Thoracic aorta (tissue), 2 donors: ENCODE results near the gene GALNT16. TPM values are rescaled to one million over a fixed set of nuclear protein-coding genes. Genes with fewer than 3 reads are reported as not detected.

Source experiments
- ATAC-seq: fragments of 150-250 bp; one replicate; pipeline ENCODE4 v1.8.0; 2017; ENCODE audit warnings: low read depth; ENCODE audit not compliant: insufficient number of reproducible peaks, low FRiP score
- DNase-seq: peaks from one replicate; pipeline ENCODE4 v3.0.0-alpha.2; 2020; ENCODE audit warnings: low spot score
- H3K27ac ChIP-seq, 2 donors: fragments of 200-600 bp; sonication (generic); 1 replicate in 1 of 2; 2 replicates in 1 of 2; pipeline ENCODE4 v1.5.1; 2016; ENCODE audit warnings: mild to moderate bottlenecking in 2 of 2, moderate library complexity in 2 of 2
- H3K27me3 ChIP-seq: fragments of 200-600 bp; sonication (generic); replicated peaks from 2 replicates; pipeline ENCODE4 v1.6.0; 2016; ENCODE audit warnings: mild to moderate bottlenecking; ENCODE audit not compliant: insufficient read depth
- H3K36me3 ChIP-seq: fragments of 200-600 bp; sonication (generic); one replicate; pipeline ENCODE4 v1.5.1; 2016
- H3K4me1 ChIP-seq, 2 donors: fragments of 200-600 bp; sonication (generic); 1 replicate in 1 of 2; 2 replicates in 1 of 2; pipeline versions ENCODE4 v1.5.1 to v1.6.0; 2016; ENCODE audit warnings: low read depth in 2 of 2, mild to moderate bottlenecking in 1 of 2; ENCODE audit not compliant: control insufficient read depth in 1 of 2
- H3K4me3 ChIP-seq: fragments of 200-600 bp; sonication (generic); 2 replicates; pipeline ENCODE4 v1.5.1; 2016; ENCODE audit warnings: mild to moderate bottlenecking
- H3K9me3 ChIP-seq: fragments of 200-600 bp; sonication (generic); 2 replicates; pipeline ENCODE4 v1.5.1; 2016
- CTCF ChIP-seq: fragments of 200-600 bp; sonication (generic); IDR thresholded peaks from one replicate; pipeline ENCODE4 v1.5.1; 2019; ENCODE audit warnings: antibody characterized with exemption
- total RNA-seq, 2 donors: library from RNA; depleted of rRNA; stranded (reverse); fragments of >200 nt; gene quantifications; one replicate each; pipeline versions ENCODE4 v1.1.0 to v1.2.3, GENCODE V29; 2016

Gene GALNT16
- total RNA-seq, 2 donors from 2014 or later: 12.1 to 15.8 TPM

- DNase-seq: no peak
- peak overlapping the region; percentile 4 to 47 for H3K27ac ChIP-seq
These were observed 57.8 kb downstream of the GALNT16 start for GRCh38 chr14:69317780-69318179.

GRCh38 chr14:69318241-69318640, 58.3 kb downstream of the GALNT16 start:
- no peak overlapping the region for H3K4me3 ChIP-seq
- DNase-seq (no peak), ATAC-seq (no peak)
- H3K9me3 ChIP-seq: no peaks in the 10 kb centered on the region
- H3K4me1 ChIP-seq: peaks cover 9 to 21% of the 10 kb centered on the region in 2 donors
- H3K27ac ChIP-seq: no peak overlapping the region
- H3K36me3 ChIP-seq: no peaks in the 10 kb centered on the region
- no peaks in the 10 kb centered on the region for H3K27me3 ChIP-seq
- no peak for TF ChIP-seq CTCF

More at GRCh38 chr14:69317780-69318179, 57.8 kb downstream of the GALNT16 start:
- no peak overlapping the region for H3K4me3 ChIP-seq
- no peaks in the 10 kb centered on the region for H3K27me3 ChIP-seq
- H3K36me3 ChIP-seq: no peaks in the 10 kb centered on the region
- ATAC-seq: no peak
- no peaks in the 10 kb centered on the region for H3K9me3 ChIP-seq
- peaks cover 9 to 21% of the 10 kb centered on the region in 2 donors for H3K4me1 ChIP-seq
- no peak for TF ChIP-seq CTCF

- no peaks in the 10 kb centered on the region for H3K27me3 ChIP-seq
- peaks cover 9 to 21% of the 10 kb centered on the region in 2 donors for H3K4me1 ChIP-seq
- TF ChIP-seq CTCF: no peak
- H3K4me3 ChIP-seq: no peak overlapping the region
- H3K27ac ChIP-seq: no peak overlapping the region
- no peaks in the 10 kb centered on the region for H3K36me3 ChIP-seq
- no peak for ATAC-seq
- no peaks in the 10 kb centered on the region for H3K9me3 ChIP-seq
- DNase-seq: no peak
These were observed 59.0 kb downstream of the GALNT16 start for GRCh38 chr14:69318901-69319475.

GRCh38 chr14:69319911-69320310, 60.0 kb downstream of the GALNT16 start:
- TF ChIP-seq CTCF: no peak
- no peaks in the 10 kb centered on the region for H3K36me3 ChIP-seq
- no peak overlapping the region for H3K27ac ChIP-seq
- H3K4me1 ChIP-seq: peaks cover 9 to 21% of the 10 kb centered on the region in 2 donors
- no peaks in the 10 kb centered on the region for H3K9me3 ChIP-seq
- no peak for ATAC-seq
- no peak overlapping the region for H3K4me3 ChIP-seq
- H3K27me3 ChIP-seq: no peaks in the 10 kb centered on the region
- DNase-seq: no peak

GRCh38 chr14:69320581-69321365, 60.8 kb downstream of the GALNT16 start:
- ATAC-seq (no peak), DNase-seq (no peak)
- no peak for TF ChIP-seq CTCF
- Histone ChIP-seq H3K27ac (no peak overlapping the region), H3K4me1 (peaks cover 9 to 21% of the 10 kb centered on the region in 2 donors), H3K9me3 (no peaks in the 10 kb centered on the region), H3K36me3 (no peaks in the 10 kb centered on the region), H3K4me3 (no peak overlapping the region), H3K27me3 (no peaks in the 10 kb centered on the region)
